ENCODE results near the gene RBM34.
"Not testable (repeated sequence)": the region's sequence is repeated elsewhere in the genome, so short reads cannot be mapped to it uniquely, and the experiment has no call there.

Gene RBM34, protein sequence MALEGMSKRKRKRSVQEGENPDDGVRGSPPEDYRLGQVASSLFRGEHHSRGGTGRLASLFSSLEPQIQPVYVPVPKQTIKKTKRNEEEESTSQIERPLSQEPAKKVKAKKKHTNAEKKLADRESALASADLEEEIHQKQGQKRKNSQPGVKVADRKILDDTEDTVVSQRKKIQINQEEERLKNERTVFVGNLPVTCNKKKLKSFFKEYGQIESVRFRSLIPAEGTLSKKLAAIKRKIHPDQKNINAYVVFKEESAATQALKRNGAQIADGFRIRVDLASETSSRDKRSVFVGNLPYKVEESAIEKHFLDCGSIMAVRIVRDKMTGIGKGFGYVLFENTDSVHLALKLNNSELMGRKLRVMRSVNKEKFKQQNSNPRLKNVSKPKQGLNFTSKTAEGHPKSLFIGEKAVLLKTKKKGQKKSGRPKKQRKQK
- 4.8 to 7.8 (median 7.7) reads per million in 3 donors for total RNA-seq

DNA sequence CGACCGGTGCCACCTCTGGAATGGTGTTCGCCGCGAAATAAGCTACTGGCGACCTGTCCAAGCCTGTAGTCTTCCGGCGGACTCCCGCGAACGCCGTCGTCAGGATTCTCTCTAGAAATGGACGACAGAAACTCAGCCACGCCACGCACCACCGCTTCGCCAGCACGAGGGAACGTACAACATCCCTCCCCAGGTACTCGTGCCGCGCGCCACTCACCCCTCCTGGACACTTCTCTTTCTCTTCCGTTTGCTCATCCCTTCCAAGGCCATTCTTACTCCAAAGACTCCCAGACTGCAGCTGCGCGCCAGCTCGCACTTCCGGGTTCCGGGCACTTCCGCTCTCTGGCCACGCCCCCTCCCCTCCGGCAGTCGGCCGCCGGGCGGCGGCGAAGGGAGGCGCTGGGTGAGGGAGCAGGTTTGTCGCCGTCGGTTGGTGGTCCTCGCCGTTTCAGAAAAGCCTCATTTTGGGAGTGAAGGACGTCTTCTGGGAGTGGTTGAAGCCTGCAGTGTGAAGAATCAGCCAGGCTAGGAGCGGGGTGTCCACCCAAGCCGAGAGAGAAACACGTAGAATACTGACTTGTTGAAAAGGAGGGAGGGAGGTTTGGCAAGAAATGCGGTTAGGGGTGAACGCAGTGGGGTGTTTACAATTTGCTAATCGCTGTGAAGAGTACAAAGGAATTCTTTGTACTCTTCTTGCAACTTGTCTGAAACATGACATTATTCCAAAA is at the start of gene RBM34:
Gene RBM34 (minus strand): TSS at position 294 of the 728 bp plus-strand sequence. CDS start 24 bp downstream, at position 270.
- DNase-seq: peak; percentile 87 to 88 (median 87)
- Histone ChIP-seq H3K4me3 (ENCODE audit: insufficient read depth, low read depth, low read length, poor library complexity, severe bottlenecking) (peak within 1 kb of the TSS; percentile 71), H3K27me3 (replicated peaks; ENCODE audit: control insufficient read depth, insufficient read depth, low read length, poor library complexity, severe bottlenecking) (no peaks in the 10 kb centered on the region), H3K27ac (ENCODE audit: insufficient read depth, low read length, poor library complexity, severe bottlenecking) (peak within 1 kb of the TSS; percentile 86), H3K9me3 (ENCODE audit: control insufficient read depth, low read length) (no peaks in the 10 kb centered on the region), H3K36me3 (ENCODE audit: control insufficient read depth, insufficient read depth, low read length) (peaks cover 25% of the 10 kb centered on the region), H3K4me1 (ENCODE audit: control insufficient read depth, insufficient read depth, low read length, poor library complexity, severe bottlenecking) (peaks cover 15% of the 10 kb centered on the region)

DNA sequence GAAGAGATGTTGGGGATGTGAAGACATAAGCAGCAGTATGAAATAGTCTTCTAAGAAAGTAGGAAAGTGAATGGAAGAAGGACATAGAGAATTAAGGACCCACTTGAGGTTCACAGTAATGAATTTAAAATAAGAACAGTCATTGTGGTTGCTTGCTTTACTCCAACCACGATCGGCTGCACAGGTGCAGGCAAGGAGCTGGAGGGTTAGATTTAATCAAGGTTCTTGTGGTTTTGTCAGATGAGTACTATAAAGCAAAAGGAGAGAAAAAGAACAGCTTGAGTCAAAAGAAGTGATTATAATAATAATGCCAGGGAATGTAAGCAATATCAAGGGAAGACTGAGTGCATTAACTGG is 46.1 kb upstream of the RBM34 start:
- Histone ChIP-seq H3K4me1 (ENCODE audit: control insufficient read depth, insufficient read depth, low read length, poor library complexity, severe bottlenecking) (peaks cover 15% of the 10 kb centered on the region), H3K27ac (ENCODE audit: insufficient read depth, low read length, poor library complexity, severe bottlenecking) (peak overlapping the region; percentile 34)
- peak; percentile 4 to 28 (median 17) for DNase-seq

DNA sequence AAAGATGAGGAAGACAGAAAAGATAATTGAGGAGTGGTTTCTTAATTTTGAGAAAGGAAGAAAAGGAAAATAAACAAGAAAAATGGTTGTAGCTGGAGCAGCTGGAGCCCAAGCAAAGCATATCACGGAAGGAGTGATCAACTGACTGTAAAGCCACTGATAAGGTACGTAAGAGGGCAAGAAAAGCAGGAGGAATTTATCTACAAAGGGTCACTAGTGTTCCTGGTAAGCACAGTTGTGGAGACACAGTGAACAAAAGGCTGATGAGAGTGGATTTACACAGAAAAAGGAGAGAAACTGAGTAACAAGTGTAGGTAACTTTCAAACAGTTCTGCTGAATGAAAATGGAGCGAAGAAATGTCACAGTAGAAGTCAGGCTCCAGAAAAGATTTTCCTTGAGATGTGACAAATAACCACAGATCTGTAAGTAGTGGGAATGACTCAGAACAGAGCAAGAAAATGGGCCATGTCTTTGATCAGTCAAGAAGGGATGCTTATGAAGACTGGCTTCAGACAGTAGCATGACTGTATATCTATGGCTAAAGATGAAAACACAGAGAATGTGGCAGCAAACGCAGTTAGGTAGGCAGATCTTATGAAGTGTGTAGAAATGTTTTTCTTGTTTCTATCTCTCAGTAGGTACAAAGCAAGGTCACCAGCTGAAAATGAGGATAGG is 45.6 kb upstream of the RBM34 start:
- DNase-seq: no peak
- H3K27me3 ChIP-seq (replicated peaks; ENCODE audit: control insufficient read depth, insufficient read depth, low read length, poor library complexity, severe bottlenecking): no peaks in the 10 kb centered on the region
- H3K36me3 ChIP-seq (ENCODE audit: control insufficient read depth, insufficient read depth, low read length): peaks cover under 1% of the 10 kb centered on the region
- H3K4me3 ChIP-seq (ENCODE audit: insufficient read depth, low read depth, low read length, poor library complexity, severe bottlenecking): no peak overlapping the region
- H3K9me3 ChIP-seq (ENCODE audit: control insufficient read depth, low read length): no peaks in the 10 kb centered on the region
- H3K27ac ChIP-seq (ENCODE audit: insufficient read depth, low read length, poor library complexity, severe bottlenecking): peak overlapping the region; percentile 34
- peaks cover 15% of the 10 kb centered on the region for H3K4me1 ChIP-seq (ENCODE audit: control insufficient read depth, insufficient read depth, low read length, poor library complexity, severe bottlenecking)

More for the DNA sequence above, 46.1 kb upstream of the RBM34 start:
- peaks cover 5% of the 10 kb centered on the region for H3K36me3 ChIP-seq (ENCODE audit: control insufficient read depth, insufficient read depth, low read length)
- no peak overlapping the region for H3K4me3 ChIP-seq (ENCODE audit: insufficient read depth, low read depth, low read length, poor library complexity, severe bottlenecking)
- no peaks in the 10 kb centered on the region for H3K27me3 ChIP-seq (replicated peaks; ENCODE audit: control insufficient read depth, insufficient read depth, low read length, poor library complexity, severe bottlenecking)
- H3K9me3 ChIP-seq (ENCODE audit: control insufficient read depth, low read length): no peaks in the 10 kb centered on the region

DNA sequence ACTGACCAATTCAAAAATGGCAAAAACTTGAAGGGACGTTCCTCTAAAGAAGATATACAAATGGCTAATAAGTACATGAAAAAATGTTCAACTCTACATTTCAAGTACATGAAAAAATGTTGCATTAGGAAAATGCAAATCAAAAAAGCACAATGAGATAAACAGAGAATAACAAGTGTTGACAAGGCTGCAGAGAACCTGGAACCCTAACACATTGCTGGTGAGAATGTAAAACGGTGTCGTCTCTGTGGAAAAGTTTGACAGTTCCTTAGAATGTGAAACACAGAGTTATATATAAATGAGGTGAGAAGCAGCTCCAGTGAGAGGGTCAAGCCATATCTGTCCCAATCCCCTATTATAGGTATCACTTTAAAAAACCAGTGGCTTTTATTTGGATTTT is 44.6 kb upstream of the RBM34 start:
- no peaks in the 10 kb centered on the region for H3K27me3 ChIP-seq (replicated peaks; ENCODE audit: control insufficient read depth, insufficient read depth, low read length, poor library complexity, severe bottlenecking)
- H3K36me3 ChIP-seq (ENCODE audit: control insufficient read depth, insufficient read depth, low read length): no peaks in the 10 kb centered on the region
- DNase-seq: no peak
- H3K27ac ChIP-seq (ENCODE audit: insufficient read depth, low read length, poor library complexity, severe bottlenecking): no peak overlapping the region
- no peak overlapping the region for H3K4me3 ChIP-seq (ENCODE audit: insufficient read depth, low read depth, low read length, poor library complexity, severe bottlenecking)
- no peaks in the 10 kb centered on the region for H3K9me3 ChIP-seq (ENCODE audit: control insufficient read depth, low read length)
- H3K4me1 ChIP-seq (ENCODE audit: control insufficient read depth, insufficient read depth, low read length, poor library complexity, severe bottlenecking): peaks cover 15% of the 10 kb centered on the region

DNA sequence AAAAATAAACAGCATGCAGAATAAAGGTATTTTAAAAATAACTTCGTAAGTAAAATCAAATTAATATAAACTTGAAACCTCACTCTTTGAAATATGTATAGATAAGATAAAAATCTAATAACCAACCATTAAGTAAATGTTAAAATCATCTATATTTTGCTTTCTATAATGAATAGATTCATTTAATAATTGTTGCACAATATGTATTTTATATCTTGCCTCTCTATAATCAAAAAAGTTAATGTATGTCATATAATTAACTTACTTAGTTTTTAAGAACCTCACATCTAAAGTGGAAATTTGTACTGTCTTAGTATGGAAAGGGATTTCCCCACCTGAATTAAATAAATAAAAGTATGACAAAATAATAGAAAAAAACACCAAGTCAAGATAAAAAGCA is 42.4 kb upstream of the RBM34 start:
- no peaks in the 10 kb centered on the region for H3K27me3 ChIP-seq (replicated peaks; ENCODE audit: control insufficient read depth, insufficient read depth, low read length, poor library complexity, severe bottlenecking)
- H3K36me3 ChIP-seq (ENCODE audit: control insufficient read depth, insufficient read depth, low read length): peaks cover 3% of the 10 kb centered on the region
- H3K4me1 ChIP-seq (ENCODE audit: control insufficient read depth, insufficient read depth, low read length, poor library complexity, severe bottlenecking): peaks cover 15% of the 10 kb centered on the region
- no peaks in the 10 kb centered on the region for H3K9me3 ChIP-seq (ENCODE audit: control insufficient read depth, low read length)
- no peak overlapping the region for H3K27ac ChIP-seq (ENCODE audit: insufficient read depth, low read length, poor library complexity, severe bottlenecking)
- H3K4me3 ChIP-seq (ENCODE audit: insufficient read depth, low read depth, low read length, poor library complexity, severe bottlenecking): no peak overlapping the region
- no peak for DNase-seq

DNA sequence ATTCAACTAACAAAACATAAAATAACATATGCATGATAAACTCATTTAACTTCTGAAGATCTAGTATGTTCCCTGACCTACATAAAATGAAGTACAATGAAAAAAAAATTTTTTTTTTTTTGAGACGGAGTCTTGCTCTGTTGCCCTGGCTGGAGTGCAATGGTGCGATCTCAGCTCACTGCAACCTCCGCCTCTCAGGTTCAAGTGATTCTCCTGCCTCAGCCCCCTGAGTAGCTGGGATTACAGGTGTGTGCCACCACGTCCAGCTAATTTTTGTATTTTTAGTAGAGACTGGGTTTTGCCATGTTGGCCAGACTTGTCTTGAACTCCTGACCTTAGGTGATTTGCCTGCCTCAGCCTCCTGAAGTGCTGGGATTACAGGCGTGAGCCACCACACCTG is 41.4 kb upstream of the RBM34 start:
- H3K36me3 ChIP-seq (ENCODE audit: control insufficient read depth, insufficient read depth, low read length); H3K4me3 ChIP-seq (ENCODE audit: insufficient read depth, low read depth, low read length, poor library complexity, severe bottlenecking); DNase-seq; H3K27me3 ChIP-seq (replicated peaks; ENCODE audit: control insufficient read depth, insufficient read depth, low read length, poor library complexity, severe bottlenecking); H3K9me3 ChIP-seq (ENCODE audit: control insufficient read depth, low read length); H3K27ac ChIP-seq (ENCODE audit: insufficient read depth, low read length, poor library complexity, severe bottlenecking): not testable (repeated sequence)
- H3K4me1 ChIP-seq (ENCODE audit: control insufficient read depth, insufficient read depth, low read length, poor library complexity, severe bottlenecking): peaks cover 10% of the 10 kb centered on the region

DNA sequence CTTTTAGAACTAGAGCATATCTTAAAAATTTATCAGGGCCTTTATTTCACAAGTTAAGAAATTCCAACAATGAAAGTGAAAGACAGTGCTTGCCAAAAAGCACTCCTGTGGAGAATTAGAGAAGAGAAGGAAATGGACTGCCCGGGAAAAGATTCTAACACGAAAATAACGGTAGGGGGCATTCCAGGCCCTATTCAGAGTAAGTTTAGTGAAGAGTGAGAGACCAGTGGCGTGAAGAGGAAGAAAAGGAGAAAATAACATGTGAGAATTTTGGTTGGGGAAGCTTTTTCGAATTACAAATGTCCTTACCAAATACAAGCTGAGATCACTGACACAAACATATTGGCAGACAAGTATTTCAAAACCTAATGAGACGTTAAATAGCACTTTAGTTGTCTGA is 38.4 kb upstream of the RBM34 start:
- H3K4me3 ChIP-seq (ENCODE audit: insufficient read depth, low read depth, low read length, poor library complexity, severe bottlenecking): no peak overlapping the region
- no peaks in the 10 kb centered on the region for H3K4me1 ChIP-seq (ENCODE audit: control insufficient read depth, insufficient read depth, low read length, poor library complexity, severe bottlenecking)
- H3K27me3 ChIP-seq (replicated peaks; ENCODE audit: control insufficient read depth, insufficient read depth, low read length, poor library complexity, severe bottlenecking): no peaks in the 10 kb centered on the region
- DNase-seq: no peak
- no peaks in the 10 kb centered on the region for H3K9me3 ChIP-seq (ENCODE audit: control insufficient read depth, low read length)
- no peak overlapping the region for H3K27ac ChIP-seq (ENCODE audit: insufficient read depth, low read length, poor library complexity, severe bottlenecking)
- H3K36me3 ChIP-seq (ENCODE audit: control insufficient read depth, insufficient read depth, low read length): peaks cover 16% of the 10 kb centered on the region

DNA sequence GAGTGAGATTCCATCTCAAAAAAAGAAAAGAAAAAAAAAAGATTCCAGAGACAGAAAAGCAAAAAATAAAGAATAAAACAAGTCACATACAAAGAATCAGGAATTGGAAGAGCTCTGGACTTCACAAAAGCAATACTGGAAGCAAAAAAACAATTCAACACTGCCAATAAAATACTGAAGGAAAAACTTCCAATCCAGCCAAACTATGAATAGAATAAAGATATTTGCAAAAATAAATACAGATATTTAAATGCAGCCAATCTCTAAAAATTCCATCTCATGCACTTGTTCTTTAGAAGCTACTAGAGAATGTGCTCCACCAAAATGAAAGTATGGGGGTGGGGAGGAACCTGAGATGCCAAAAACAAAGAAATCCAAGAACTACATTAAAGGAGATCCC is 29.4 kb upstream of the RBM34 start:
- Histone ChIP-seq H3K36me3 (ENCODE audit: control insufficient read depth, insufficient read depth, low read length) (peaks cover 36% of the 10 kb centered on the region), H3K4me3 (ENCODE audit: insufficient read depth, low read depth, low read length, poor library complexity, severe bottlenecking) (no peak overlapping the region), H3K9me3 (ENCODE audit: control insufficient read depth, low read length) (no peaks in the 10 kb centered on the region)

DNA sequence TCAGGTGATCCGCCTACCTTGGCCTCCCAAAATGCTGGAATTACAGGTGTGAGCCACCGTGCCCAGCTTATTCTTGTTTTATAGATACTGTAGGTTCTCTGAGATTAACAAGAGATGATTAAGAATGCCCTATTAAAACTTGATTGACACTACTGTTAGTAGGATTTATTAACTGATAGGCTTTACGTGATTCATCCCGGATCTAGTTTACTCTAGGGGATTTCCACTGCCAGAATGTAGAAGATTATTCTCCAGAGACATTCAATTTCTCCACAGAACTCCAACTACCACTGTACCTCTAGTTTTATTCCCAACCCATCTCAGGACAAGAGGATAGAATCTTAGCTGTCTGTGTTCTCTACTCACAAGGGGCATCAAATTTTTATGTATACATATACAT is 26.3 kb upstream of the RBM34 start:
- Histone ChIP-seq H3K27ac (ENCODE audit: insufficient read depth, low read length, poor library complexity, severe bottlenecking) (no peak overlapping the region), H3K4me1 (ENCODE audit: control insufficient read depth, insufficient read depth, low read length, poor library complexity, severe bottlenecking) (no peaks in the 10 kb centered on the region), H3K36me3 (ENCODE audit: control insufficient read depth, insufficient read depth, low read length) (peaks cover 24% of the 10 kb centered on the region), H3K27me3 (replicated peaks; ENCODE audit: control insufficient read depth, insufficient read depth, low read length, poor library complexity, severe bottlenecking) (no peaks in the 10 kb centered on the region), H3K4me3 (ENCODE audit: insufficient read depth, low read depth, low read length, poor library complexity, severe bottlenecking) (no peak overlapping the region), H3K9me3 (ENCODE audit: control insufficient read depth, low read length) (no peaks in the 10 kb centered on the region)
- DNase-seq: no peak

More for the DNA sequence above, 29.4 kb upstream of the RBM34 start:
- DNase-seq: no peak
- no peak overlapping the region for H3K27ac ChIP-seq (ENCODE audit: insufficient read depth, low read length, poor library complexity, severe bottlenecking)
- H3K27me3 ChIP-seq (replicated peaks; ENCODE audit: control insufficient read depth, insufficient read depth, low read length, poor library complexity, severe bottlenecking): no peaks in the 10 kb centered on the region
- H3K4me1 ChIP-seq (ENCODE audit: control insufficient read depth, insufficient read depth, low read length, poor library complexity, severe bottlenecking): no peaks in the 10 kb centered on the region

Data from effector memory CD4-positive, alpha-beta T cell (primary cell).